Measurements from ENCODE around the gene LCN15. TPM values are rescaled to one million over a fixed set of nuclear protein-coding genes. Genes with fewer than 3 reads are reported as not detected.

Gene LCN15
- total and polyA plus RNA-seq, 7 donors = 0.70 to 9.0 (median 6.6) TPM; not detected in 4

GRCh38 chr9:136794281-136794999 is 30.1 kb upstream of the LCN15 start:
- WGBS, 2 donors = 80 to 88% methylated on average over 14 of the region's 14 CpGs
- Histone ChIP-seq H3K36me3 (no peaks in the 10 kb centered on the region), H3K27ac (no peak overlapping the region), H3K9me3 (no peaks in the 10 kb centered on the region), H3K27me3 (peaks cover 18 to 38% (median 25%) of the 10 kb centered on the region in 3 donors), H3K4me3 (no peak overlapping the region), H3K4me1 (peaks cover 0 to 23% (median 22%) of the 10 kb centered on the region in 4 donors)
- no peak for DNase-seq
- TF ChIP-seq EP300 (IDR thresholded peaks at IDR 0.05) = no peak
- no peak for TF ChIP-seq POLR2A (IDR thresholded peaks at IDR 0.05)
- TF ChIP-seq POLR2AphosphoS5 (IDR thresholded peaks at IDR 0.05) = no peak
- TF ChIP-seq CTCF (IDR thresholded peaks at IDR 0.05) = no peak
- intact Hi-C loops (cut with DNase I) = loop anchor here (5.0 kb wide), 2 partner anchors 73 to 93 kb away; partner anchors contain the start of genes EDF1 and TRAF2

- intact Hi-C loops (cut with DNase I) = loop anchor here (5.0 kb wide), 2 partner anchors 74 to 94 kb away; partner anchors contain the start of genes EDF1 and TRAF2
- 33 to 68% methylated on average over 17 of the region's 17 CpGs for WGBS, 2 donors
- Histone ChIP-seq H3K27me3 (peaks cover 8 to 27% (median 13%) of the 10 kb centered on the region in 3 donors), H3K36me3 (no peaks in the 10 kb centered on the region), H3K4me3 (no peak overlapping the region), H3K4me1 (peaks cover 0 to 22% (median 20%) of the 10 kb centered on the region in 4 donors), H3K27ac (no peak overlapping the region), H3K9me3 (no peaks in the 10 kb centered on the region)
- TF ChIP-seq POLR2A (IDR thresholded peaks at IDR 0.05) (no peak), POLR2AphosphoS5 (IDR thresholded peaks at IDR 0.05) (no peak), EP300 (IDR thresholded peaks at IDR 0.05) (no peak), CTCF (IDR thresholded peaks at IDR 0.05) (no peak)
- DNase-seq = no peak
These were observed 29.0 kb upstream of the LCN15 start for GRCh38 chr9:136793086-136793946.

GRCh38 chr9:136792321-136793085 is 28.2 kb upstream of the LCN15 start:
- intact Hi-C loops (cut with DNase I) = loop anchor here (5.0 kb wide), 2 partner anchors 75 to 95 kb away; partner anchors contain the start of genes EDF1 and TRAF2
- H3K36me3 ChIP-seq = no peaks in the 10 kb centered on the region
- 21 to 66% methylated on average over 15 of the region's 15 CpGs for WGBS, 2 donors
- peaks cover 1 to 19% (median 5%) of the 10 kb centered on the region in 3 donors for H3K27me3 ChIP-seq
- H3K27ac ChIP-seq = peak overlapping the region in 1 of 4 donors; percentile 95
- no peaks in the 10 kb centered on the region for H3K9me3 ChIP-seq
- no peak for DNase-seq
- H3K4me1 ChIP-seq = peaks cover 0 to 22% (median 20%) of the 10 kb centered on the region in 4 donors
- H3K4me3 ChIP-seq = no peak overlapping the region
- no peak for TF ChIP-seq CTCF (IDR thresholded peaks at IDR 0.05)
- no peak for TF ChIP-seq EP300 (IDR thresholded peaks at IDR 0.05)
- TF ChIP-seq POLR2AphosphoS5 (IDR thresholded peaks at IDR 0.05) = no peak
- no peak for TF ChIP-seq POLR2A (IDR thresholded peaks at IDR 0.05)

- peaks cover 0 to 22% (median 20%) of the 10 kb centered on the region in 4 donors for H3K4me1 ChIP-seq
- intact Hi-C loops (cut with DNase I) = loop anchor here (2.0 to 5.0 kb wide), 3 partner anchors 55 to 96 kb away; partner anchors contain the start of genes EDF1 and TRAF2
These were observed 27.4 kb upstream of the LCN15 start for GRCh38 chr9:136791516-136792276.

More at GRCh38 chr9:136791516-136792276, 27.4 kb upstream of the LCN15 start:
- Histone ChIP-seq H3K27ac (peak overlapping the region; percentile 84 to 95 (median 90)), H3K36me3 (no peaks in the 10 kb centered on the region), H3K4me3 (peak overlapping the region; percentile 43 to 76 (median 68)), H3K9me3 (no peaks in the 10 kb centered on the region), H3K27me3 (peaks cover 0 to 11% (median 0%) of the 10 kb centered on the region in 3 donors)
- no peak for DNase-seq
- 1 to 2% methylated on average over 29 of the region's 29 CpGs for WGBS, 2 donors
- peak; percentile 61 to 95 (median 72) for TF ChIP-seq CTCF (IDR thresholded peaks at IDR 0.05)
- TF ChIP-seq EP300 (IDR thresholded peaks at IDR 0.05) = no peak

All from sigmoid colon (tissue), 7 donors.